ENCODE data around the gene NDUFS8. TPM values are rescaled to one million over a fixed set of nuclear protein-coding genes. Genes with fewer than 3 reads are reported as not detected.
A peak's percentile ranks its signal among the peaks of the same experiment; 100 is the strongest.
"Not testable (repeated sequence)": the region's sequence is repeated elsewhere in the genome, so short reads cannot be mapped to it uniquely, and the experiment has no call there.

Gene NDUFS8
- total and polyA plus RNA-seq, 10 of the 15 experiments (the other 5 are each of a cell fraction or from before 2014, with no cell fraction given), result 17.6 to 308 (median 120) TPM

- intact Hi-C loops (cut with micrococcal nuclease; ENCODE audit: unreplicated experiment); H3K4me2 ChIP-seq (ENCODE audit: control insufficient read depth, insufficient read depth): not testable (repeated sequence)
These were observed 38.9 kb upstream of the NDUFS8 start for GRCh38 chr11:67991347-67992121.

GRCh38 chr11:67993821-67994220 is 36.7 kb upstream of the NDUFS8 start:
- H3K36me3 ChIP-seq (ENCODE audit: control insufficient read depth in 2 of 2, insufficient read depth in 2 of 2, low read length in 1 of 2); H3K27ac ChIP-seq (ENCODE audit: control insufficient read depth, insufficient read depth); H3K9ac ChIP-seq (ENCODE audit: control insufficient read depth, insufficient read depth, low read length); H4K20me1 ChIP-seq (ENCODE audit: control insufficient read depth, insufficient read depth); H2AFZ ChIP-seq (ENCODE audit: control insufficient read depth, low read depth, low read length); H3K79me2 ChIP-seq (ENCODE audit: control insufficient read depth, insufficient read depth, low read length); FAIRE-seq; in situ Hi-C loops (cut with MboI); H3K4me3 ChIP-seq; BruUV-seq (replicated peaks); DNase-seq (ENCODE audit: low read depth, low spot score); intact Hi-C loops (cut with micrococcal nuclease; ENCODE audit: unreplicated experiment); H3K27me3 ChIP-seq (replicated peaks in 1 of 2; ENCODE audit: control insufficient read depth in 2 of 2, insufficient read depth in 2 of 2, low read length in 1 of 2); H3K9me3 ChIP-seq (replicated peaks; ENCODE audit: control insufficient read depth, insufficient read depth, low read length); H3K4me2 ChIP-seq (ENCODE audit: control insufficient read depth, insufficient read depth); ATAC-seq: not testable (repeated sequence)
- ChIA-PET SMC1A (ENCODE audit: uncharacterized antibody, unreplicated experiment) (interaction anchor here (0.7 kb wide), 1 partner anchor 9 kb away, joined by 3 read pairs; no protein-coding TSS in a partner anchor), CTCF (interaction anchor here (0.7 to 1.3 kb wide), 6 partner anchors 9 to 637 kb away, joined by 3 to 6 read pairs (median 3); no protein-coding TSS in a partner anchor), POLR2A (interaction anchor here (1.0 kb wide), 1 partner anchor 46 kb away, joined by 3 read pairs; no protein-coding TSS in a partner anchor), RAD21 (ENCODE audit: unreplicated experiment) (interaction anchor here (1.4 kb wide), 1 partner anchor 38 kb away, joined by 4 read pairs; no protein-coding TSS in a partner anchor)
- TF ChIP-seq CTCF (IDR thresholded peaks at IDR 0.05 in 2 of 3, conservative IDR thresholded peaks at IDR 0.05 in 1 of 3; ENCODE audit: control insufficient read depth in 2 of 3, extremely low read depth in 1 of 3, insufficient read depth in 1 of 3, low read depth in 3 of 3, low read length in 3 of 3) (peak; percentile 28 to 59 (median 45)), TCF12 (IDR thresholded peaks at IDR 0.05; ENCODE audit: low read depth, low read length) (peak; percentile 95), RUNX3 (IDR thresholded peaks at IDR 0.05; ENCODE audit: low read length) (peak; percentile 48), RAD21 (IDR thresholded peaks at IDR 0.05; ENCODE audit: insufficient read depth, low read depth, low read length) (peak; percentile 43), TCF3 (IDR thresholded peaks at IDR 0.05; ENCODE audit: borderline replicate concordance, insufficient read depth, low read depth, low read length) (peak; percentile 91)
- WGBS (ENCODE audit: insufficient coverage, insufficient replicate concordance, low lambda C conversion rate, missing lambda C conversion rate), result 24% methylated on average over 11 of the region's 12 CpGs
- H3K4me1 ChIP-seq (ENCODE audit: control insufficient read depth, insufficient read depth, low read length), result peaks cover 13% of the 10 kb centered on the region

More at GRCh38 chr11:67991347-67992121, 38.9 kb upstream of the NDUFS8 start:
- H3K9me3 ChIP-seq (replicated peaks; ENCODE audit: control insufficient read depth, insufficient read depth, low read length); RAD21 ChIA-PET (ENCODE audit: unreplicated experiment); H3K4me3 ChIP-seq; H3K27ac ChIP-seq (ENCODE audit: control insufficient read depth, insufficient read depth); in situ Hi-C loops (cut with MboI); DNase-seq (ENCODE audit: low read depth, low spot score); H3K27me3 ChIP-seq (replicated peaks in 1 of 2; ENCODE audit: control insufficient read depth in 2 of 2, insufficient read depth in 2 of 2, low read length in 1 of 2); CTCF ChIA-PET; SMC1A ChIA-PET (ENCODE audit: uncharacterized antibody, unreplicated experiment); FAIRE-seq; H3K4me1 ChIP-seq (ENCODE audit: control insufficient read depth, insufficient read depth, low read length); H3K9ac ChIP-seq (ENCODE audit: control insufficient read depth, insufficient read depth, low read length); H3K79me2 ChIP-seq (ENCODE audit: control insufficient read depth, insufficient read depth, low read length); ATAC-seq; POLR2A ChIA-PET; H4K20me1 ChIP-seq (ENCODE audit: control insufficient read depth, insufficient read depth); H2AFZ ChIP-seq (ENCODE audit: control insufficient read depth, low read depth, low read length); BruUV-seq (replicated peaks); H3K36me3 ChIP-seq (ENCODE audit: control insufficient read depth in 2 of 2, insufficient read depth in 2 of 2, low read length in 1 of 2): not testable (repeated sequence)
- WGBS (ENCODE audit: insufficient coverage, insufficient replicate concordance, low lambda C conversion rate, missing lambda C conversion rate), result 91% methylated on average over 23 of the region's 70 CpGs

GRCh38 chr11:67994387-67994786 is 36.1 kb upstream of the NDUFS8 start:
- H3K4me2 ChIP-seq (ENCODE audit: control insufficient read depth, insufficient read depth); H3K4me3 ChIP-seq; H3K36me3 ChIP-seq (ENCODE audit: control insufficient read depth in 2 of 2, insufficient read depth in 2 of 2, low read length in 1 of 2); intact Hi-C loops (cut with micrococcal nuclease; ENCODE audit: unreplicated experiment); in situ Hi-C loops (cut with MboI); H4K20me1 ChIP-seq (ENCODE audit: control insufficient read depth, insufficient read depth); DNase-seq (ENCODE audit: low read depth, low spot score); H3K9ac ChIP-seq (ENCODE audit: control insufficient read depth, insufficient read depth, low read length); H3K27ac ChIP-seq (ENCODE audit: control insufficient read depth, insufficient read depth); H3K27me3 ChIP-seq (replicated peaks in 1 of 2; ENCODE audit: control insufficient read depth in 2 of 2, insufficient read depth in 2 of 2, low read length in 1 of 2); H3K9me3 ChIP-seq (replicated peaks; ENCODE audit: control insufficient read depth, insufficient read depth, low read length); ATAC-seq; FAIRE-seq; H2AFZ ChIP-seq (ENCODE audit: control insufficient read depth, low read depth, low read length); H3K79me2 ChIP-seq (ENCODE audit: control insufficient read depth, insufficient read depth, low read length); BruUV-seq (replicated peaks): not testable (repeated sequence)
- RAD21 ChIA-PET (ENCODE audit: unreplicated experiment), result interaction anchor here (1.4 kb wide), 1 partner anchor 39 kb away, joined by 4 read pairs; no protein-coding TSS in a partner anchor
- POLR2A ChIA-PET, result interaction anchor here (1.0 kb wide), 1 partner anchor 45 kb away, joined by 3 read pairs; no protein-coding TSS in a partner anchor
- H3K4me1 ChIP-seq (ENCODE audit: control insufficient read depth, insufficient read depth, low read length), result peaks cover 19% of the 10 kb centered on the region
- CTCF ChIA-PET, result interaction anchor here (0.7 to 1.3 kb wide), 6 partner anchors 8 to 638 kb away, joined by 3 to 6 read pairs (median 3); no protein-coding TSS in a partner anchor
- SMC1A ChIA-PET (ENCODE audit: uncharacterized antibody, unreplicated experiment), result interaction anchor here (0.7 kb wide), 1 partner anchor 9 kb away, joined by 3 read pairs; no protein-coding TSS in a partner anchor
- WGBS (ENCODE audit: insufficient coverage, insufficient replicate concordance, low lambda C conversion rate, missing lambda C conversion rate), result 83% methylated on average over 5 of the region's 5 CpGs

Measured in GM12878 (cell line).